OCI-LY3 (cell line): Measurements from ENCODE around the gene ANXA5.

ENCODE experiments used
- H2AFZ ChIP-seq: fragments of 200-600, 300-600 bp; shearing (Covaris generic); 2 replicates; pipeline ENCODE4 v1.6.0; 2014; ENCODE audit warnings: antibody characterized with exemption, low read depth, low read length
- H3K27ac ChIP-seq: fragments of 200-600, 300-600 bp; sonication (generic); 2 replicates; pipeline ENCODE4 v1.5.1; 2014; ENCODE audit warnings: mild to moderate bottlenecking, low read length, moderate library complexity, mixed read lengths
- H3K27me3 ChIP-seq: fragments of 200-600, 300-600 bp; sonication (generic); 2 replicates; pipeline ENCODE4 v1.6.1; 2014; ENCODE audit warnings: low read depth, low read length, mixed read lengths
- H3K36me3 ChIP-seq: fragments of 200-600, 300-600 bp; sonication (generic); replicated peaks from 2 replicates; pipeline ENCODE3; 2014; ENCODE audit warnings: low read depth, low read length, mixed read lengths
- H3K4me1 ChIP-seq: fragments of 300-600, 200-600 bp; sonication (generic); 2 replicates; pipeline ENCODE4 v1.6.1; 2014; ENCODE audit warnings: low read length, mixed read lengths
- H3K4me2 ChIP-seq: fragments of 200-600, 300-600 bp; sonication (generic); 2 replicates; pipeline ENCODE4 v1.6.1; 2014; ENCODE audit warnings: low read length, mixed read lengths
- H3K4me3 ChIP-seq: fragments of 300-600, 200-600 bp; sonication (generic); 2 replicates; pipeline ENCODE4 v1.5.1; 2014; ENCODE audit warnings: antibody characterized with exemption, mild to moderate bottlenecking, low read length, moderate library complexity
- H3K79me2 ChIP-seq: fragments of 300-600, 200-600 bp; shearing (Covaris generic); 2 replicates; pipeline ENCODE4 v1.6.1; 2014; ENCODE audit warnings: mild to moderate bottlenecking, low read length, mixed read lengths
- H3K9ac ChIP-seq: fragments of 300-600, 200-600 bp; shearing (Covaris generic); 2 replicates; pipeline ENCODE4 v1.6.0; 2014; ENCODE audit warnings: mild to moderate bottlenecking, low read length, moderate library complexity
- H3K9me3 ChIP-seq: fragments of 200-600, 300-600 bp; shearing (Covaris generic); 2 replicates; pipeline ENCODE4 v1.6.1; 2014; ENCODE audit warnings: low read length, mixed read lengths; ENCODE audit not compliant: insufficient read depth
- H4K20me1 ChIP-seq: fragments of 200-600, 300-600 bp; sonication (generic); 2 replicates; pipeline ENCODE4 v1.6.1; 2016; ENCODE audit warnings: low read length, mixed read lengths; ENCODE audit not compliant: insufficient read depth
- EZH2phosphoT487 ChIP-seq: fragments of 200-600 bp; shearing (Covaris generic); IDR thresholded peaks from 2 replicates; pipeline ENCODE4 v1.6.1; 2018; ENCODE audit warnings: antibody characterized with exemption, mixed run types, low read depth
- TF ChIP-seq, protein P1 (sequence below): fragments of 200-600, 300-600 bp; sonication (generic); IDR thresholded peaks from 2 replicates; pipeline ENCODE4 v1.5.1; 2014; ENCODE audit warnings: antibody characterized with exemption, low read length, low read depth

ANXA5 gene

DNA sequence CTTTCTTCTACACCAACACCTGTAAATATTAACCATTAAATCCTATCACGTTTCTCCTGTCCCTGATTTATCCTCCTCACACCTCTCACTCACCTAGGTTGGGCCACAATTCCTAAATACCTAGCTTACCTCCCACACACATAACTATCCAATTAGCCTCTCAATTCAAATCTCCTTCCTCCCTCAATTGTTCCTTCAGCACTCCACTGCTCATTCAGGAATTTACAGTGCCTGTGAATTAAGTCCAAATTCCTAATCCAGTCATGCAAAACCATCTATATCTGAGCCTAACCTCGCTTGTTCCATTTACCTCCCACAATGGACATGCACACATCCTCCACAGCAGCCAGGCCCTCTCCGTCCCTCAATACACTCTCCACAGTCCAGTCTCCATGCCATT, 17.5 kb downstream of the ANXA5 start:
- H3K4me1 ChIP-seq, result no peaks in the 10 kb centered on the region
- TF ChIP-seq EZH2phosphoT487, result no peak
- TF ChIP-seq, protein P1, sequence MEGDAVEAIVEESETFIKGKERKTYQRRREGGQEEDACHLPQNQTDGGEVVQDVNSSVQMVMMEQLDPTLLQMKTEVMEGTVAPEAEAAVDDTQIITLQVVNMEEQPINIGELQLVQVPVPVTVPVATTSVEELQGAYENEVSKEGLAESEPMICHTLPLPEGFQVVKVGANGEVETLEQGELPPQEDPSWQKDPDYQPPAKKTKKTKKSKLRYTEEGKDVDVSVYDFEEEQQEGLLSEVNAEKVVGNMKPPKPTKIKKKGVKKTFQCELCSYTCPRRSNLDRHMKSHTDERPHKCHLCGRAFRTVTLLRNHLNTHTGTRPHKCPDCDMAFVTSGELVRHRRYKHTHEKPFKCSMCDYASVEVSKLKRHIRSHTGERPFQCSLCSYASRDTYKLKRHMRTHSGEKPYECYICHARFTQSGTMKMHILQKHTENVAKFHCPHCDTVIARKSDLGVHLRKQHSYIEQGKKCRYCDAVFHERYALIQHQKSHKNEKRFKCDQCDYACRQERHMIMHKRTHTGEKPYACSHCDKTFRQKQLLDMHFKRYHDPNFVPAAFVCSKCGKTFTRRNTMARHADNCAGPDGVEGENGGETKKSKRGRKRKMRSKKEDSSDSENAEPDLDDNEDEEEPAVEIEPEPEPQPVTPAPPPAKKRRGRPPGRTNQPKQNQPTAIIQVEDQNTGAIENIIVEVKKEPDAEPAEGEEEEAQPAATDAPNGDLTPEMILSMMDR, result no peak
- H3K27ac ChIP-seq, result no peak overlapping the region
- H4K20me1 ChIP-seq, result 0 out of 2 replicates have a peak, but pooled peaks cover 11% of the 10 kb centered on the region
- H3K9me3 ChIP-seq, result no peaks in the 10 kb centered on the region
- no peak overlapping the region for H3K4me3 ChIP-seq
- no peak overlapping the region for H3K9ac ChIP-seq
- no peak overlapping the region for H3K4me2 ChIP-seq
- H3K27me3 ChIP-seq, result no peaks in the 10 kb centered on the region
- peaks cover 67% of the 10 kb centered on the region for H3K36me3 ChIP-seq
- no peak overlapping the region for H2AFZ ChIP-seq
- H3K79me2 ChIP-seq, result no peaks in the 10 kb centered on the region

DNA sequence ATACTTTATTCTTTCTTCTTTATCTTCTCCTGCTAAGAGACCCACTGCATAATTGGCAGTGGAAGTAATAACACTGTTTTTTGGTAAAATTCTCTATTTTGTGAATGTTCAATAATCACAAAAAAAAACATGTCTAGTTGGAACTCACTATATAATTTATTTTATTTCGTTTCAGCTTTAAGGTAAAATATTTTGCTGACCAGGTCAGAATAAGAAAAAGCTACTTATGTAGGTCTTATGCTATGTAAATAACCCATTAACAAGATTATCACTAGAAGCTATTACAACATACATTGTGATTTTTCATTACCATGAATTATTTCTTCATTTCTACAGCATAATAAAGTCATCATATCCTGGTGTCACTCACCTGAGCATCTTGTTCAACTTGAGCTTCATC, 19.3 kb downstream of the ANXA5 start:
- H3K4me3 ChIP-seq, result no peak overlapping the region
- TF ChIP-seq, protein P1, result no peak
- TF ChIP-seq EZH2phosphoT487, result no peak
- no peak overlapping the region for H3K27ac ChIP-seq
- H3K4me1 ChIP-seq, result no peaks in the 10 kb centered on the region
- H2AFZ ChIP-seq, result no peak overlapping the region
- H3K4me2 ChIP-seq, result no peak overlapping the region
- no peaks in the 10 kb centered on the region for H3K79me2 ChIP-seq
- H4K20me1 ChIP-seq, result 0 out of 2 replicates have a peak, but pooled peaks cover 14% of the 10 kb centered on the region
- H3K36me3 ChIP-seq, result peaks cover 63% of the 10 kb centered on the region
- H3K9me3 ChIP-seq, result no peaks in the 10 kb centered on the region
- no peak overlapping the region for H3K9ac ChIP-seq
- no peaks in the 10 kb centered on the region for H3K27me3 ChIP-seq

DNA sequence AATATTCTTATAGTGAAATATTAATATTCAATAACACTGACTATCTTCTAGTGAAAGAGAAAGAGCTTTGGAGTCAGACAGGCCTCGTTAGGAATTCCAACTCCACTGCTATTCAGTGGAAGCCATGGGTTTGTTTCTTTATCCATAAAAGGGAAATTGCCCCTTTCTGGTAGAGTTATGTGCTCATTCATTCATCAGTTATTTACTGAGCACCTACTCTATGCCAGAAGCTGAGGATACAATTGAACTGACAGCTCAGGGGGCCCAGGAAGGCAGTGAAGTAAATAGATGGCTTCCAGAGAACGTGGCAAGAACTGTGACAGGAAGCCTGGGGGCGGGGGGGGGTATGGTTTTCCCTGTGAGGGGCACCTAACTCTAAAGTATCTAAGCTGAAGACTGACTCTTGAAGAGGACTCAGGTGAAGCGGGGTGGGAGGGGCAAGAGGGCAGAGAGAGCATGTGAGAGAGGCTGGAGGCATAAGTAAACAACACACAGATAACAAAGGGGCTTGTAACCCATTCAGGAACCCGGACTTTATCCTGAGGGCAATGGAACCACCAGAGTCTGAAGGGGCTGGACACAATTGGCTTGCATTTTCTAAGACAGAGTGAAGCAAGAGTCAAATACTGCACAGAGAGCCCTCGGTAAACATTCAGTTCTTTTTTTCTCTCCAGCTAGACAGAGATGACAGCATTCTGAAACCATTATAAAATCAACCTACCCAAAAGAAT, 20.3 kb downstream of the ANXA5 start:
- Histone ChIP-seq H2AFZ (no peak overlapping the region), H3K4me1 (no peaks in the 10 kb centered on the region), H3K27ac (no peak overlapping the region), H3K4me2 (no peak overlapping the region), H3K79me2 (no peaks in the 10 kb centered on the region), H3K4me3 (no peak overlapping the region), H3K9me3 (no peaks in the 10 kb centered on the region), H3K27me3 (no peaks in the 10 kb centered on the region), H3K36me3 (peaks cover 64% of the 10 kb centered on the region), H4K20me1 (0 out of 2 replicates have a peak, but pooled peaks cover 14% of the 10 kb centered on the region), H3K9ac (no peak overlapping the region)
- TF ChIP-seq, protein P1, result no peak
- TF ChIP-seq EZH2phosphoT487, result no peak

DNA sequence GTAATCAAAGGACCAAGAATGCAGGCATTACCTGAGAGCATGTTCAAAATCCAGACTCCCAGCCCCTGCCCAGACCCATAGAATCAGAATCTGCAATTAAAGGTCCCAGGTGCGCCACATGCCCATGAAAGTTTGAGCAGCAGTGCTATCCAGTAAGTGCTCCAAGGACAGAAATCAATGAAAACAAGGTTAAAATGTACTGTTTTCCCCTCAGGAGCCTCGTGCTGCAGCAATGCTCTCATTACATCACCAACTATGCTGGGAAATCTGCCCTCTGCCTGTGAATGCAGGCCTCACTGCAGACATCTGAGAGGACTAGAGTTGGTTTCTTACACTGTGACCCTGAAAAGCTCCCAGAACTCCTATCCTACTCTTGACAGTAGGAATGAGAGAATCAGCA, 21.1 kb downstream of the ANXA5 start:
- Histone ChIP-seq H3K9ac (no peak overlapping the region), H3K36me3 (peaks cover 57% of the 10 kb centered on the region), H3K9me3 (no peaks in the 10 kb centered on the region), H3K4me3 (no peak overlapping the region), H3K27ac (no peak overlapping the region), H3K4me2 (no peak overlapping the region), H4K20me1 (0 out of 2 replicates have a peak, but pooled peaks cover 14% of the 10 kb centered on the region), H2AFZ (no peak overlapping the region), H3K27me3 (no peaks in the 10 kb centered on the region), H3K4me1 (no peaks in the 10 kb centered on the region), H3K79me2 (no peaks in the 10 kb centered on the region)
- no peak for TF ChIP-seq EZH2phosphoT487
- TF ChIP-seq, protein P1, result no peak
